Liver (tissue), 10 donors: Measurements from ENCODE around the gene ZFYVE19. TPM values are rescaled to one million over a fixed set of nuclear protein-coding genes. Genes with fewer than 3 reads are reported as not detected.

Experiments
- DNase-seq: peaks from one replicate; pipeline ENCODE4 v3.0.0-alpha.2; 2017; ENCODE audit warnings: low spot score
- H3K27ac ChIP-seq, 2 donors: one replicate each; pipeline ENCODE4 v1.7.0; 2013; ENCODE audit warnings: inconsistent platforms in 2 of 2, low read length in 2 of 2, control low read depth in 1 of 2, low read depth in 1 of 2, mild to moderate bottlenecking in 1 of 2
- H3K27me3 ChIP-seq, 4 donors: one replicate each; pipeline versions ENCODE4 v1.6.1 to v1.7.0; 2013; ENCODE audit warnings: low read length in 3 of 4, inconsistent platforms in 1 of 4, mild to moderate bottlenecking in 1 of 4, moderate library complexity in 1 of 4; ENCODE audit not compliant: control insufficient read depth in 4 of 4, insufficient read depth in 4 of 4
- H3K36me3 ChIP-seq, 4 donors: one replicate each; pipeline versions ENCODE4 v1.6.1 to v1.7.0; 2013; ENCODE audit warnings: low read length in 3 of 4, mild to moderate bottlenecking in 3 of 4, low read depth in 1 of 4, moderate library complexity in 1 of 4; ENCODE audit not compliant: control insufficient read depth in 4 of 4, insufficient read depth in 3 of 4
- H3K4me1 ChIP-seq, 4 donors: one replicate each; pipeline versions ENCODE4 v1.6.1 to v1.7.0; 2013; ENCODE audit warnings: low read length in 3 of 4, mild to moderate bottlenecking in 3 of 4, moderate library complexity in 1 of 4; ENCODE audit not compliant: control insufficient read depth in 4 of 4, insufficient read depth in 4 of 4
- H3K4me3 ChIP-seq, 3 donors: one replicate each; pipeline versions ENCODE4 v1.6.1 to v1.7.0; 2013; ENCODE audit warnings: low read length in 3 of 3, control low read depth in 1 of 3, low read depth in 1 of 3, mild to moderate bottlenecking in 1 of 3
- H3K9ac ChIP-seq, 2 donors: one replicate each; pipeline ENCODE4 v1.7.0; 2013; ENCODE audit warnings: low read length in 2 of 2, mild to moderate bottlenecking in 2 of 2, moderate library complexity in 2 of 2, control low read depth in 1 of 2, low read depth in 1 of 2
- H3K9me3 ChIP-seq, 4 donors: one replicate each; pipeline versions ENCODE4 v1.6.1 to v1.7.0; 2013; ENCODE audit warnings: low read length in 3 of 4; ENCODE audit not compliant: control insufficient read depth in 4 of 4
- WGBS: extraction: QIAGEN DNeasy Blood & Tissue Kit; methylation state at CpG from one replicate; pipeline ENCODE4 v1.1.7; 2013; 5-methylcytosine and 5-hydroxymethylcytosine counted together
- polyA plus RNA-seq, 2 donors: library from polyadenylated mRNA; stranded (reverse) in 1 of 2; unstranded in 1 of 2; fragments of 200-250 nt in 1 of 2; fragments of >200 nt in 1 of 2; fragmentation: Nextera tagmentation in 1 of 2; extraction: Ambion mirVana in 1 of 2; gene quantifications; one replicate each; pipeline versions ENCODE4 v1.2.1 to v1.2.3, GENCODE V29; 2013 to 2015
- small RNA-seq: library from RNA; depleted of rRNA; stranded (forward); fragments of <200 nt; gene quantifications from one replicate; pipeline ENCODE3, GENCODE V24; 2014
- total RNA-seq, 2 donors: library from RNA; depleted of rRNA; stranded (reverse); fragments of >200 nt; gene quantifications; one replicate each; pipeline ENCODE4 v1.2.3, GENCODE V29; 2014
- TF ChIP-seq, protein P1 (sequence below): IDR thresholded peaks from 2 replicates; pipeline ENCODE4 v1.6.1; 2016; ENCODE audit warnings: antibody characterized with exemption
- donor health status: healthy.
- donor health status: healthy.
- donor health status: healthy.
- donor health status: healthy.
- donor health status: healthy.

The ZFYVE19 gene
- total and polyA plus RNA-seq, 4 donors, result 10.4 to 41.2 (median 19.7) TPM

- Histone ChIP-seq H3K27me3 (no peaks in the 10 kb centered on the region), H3K4me1 (peaks cover 0 to 5% (median 2%) of the 10 kb centered on the region in 4 donors), H3K27ac (no peak overlapping the region), H3K9me3 (no peaks in the 10 kb centered on the region), H3K36me3 (no peaks in the 10 kb centered on the region), H3K4me3 (no peak overlapping the region), H3K9ac (no peak overlapping the region)
- TF ChIP-seq, protein P1, sequence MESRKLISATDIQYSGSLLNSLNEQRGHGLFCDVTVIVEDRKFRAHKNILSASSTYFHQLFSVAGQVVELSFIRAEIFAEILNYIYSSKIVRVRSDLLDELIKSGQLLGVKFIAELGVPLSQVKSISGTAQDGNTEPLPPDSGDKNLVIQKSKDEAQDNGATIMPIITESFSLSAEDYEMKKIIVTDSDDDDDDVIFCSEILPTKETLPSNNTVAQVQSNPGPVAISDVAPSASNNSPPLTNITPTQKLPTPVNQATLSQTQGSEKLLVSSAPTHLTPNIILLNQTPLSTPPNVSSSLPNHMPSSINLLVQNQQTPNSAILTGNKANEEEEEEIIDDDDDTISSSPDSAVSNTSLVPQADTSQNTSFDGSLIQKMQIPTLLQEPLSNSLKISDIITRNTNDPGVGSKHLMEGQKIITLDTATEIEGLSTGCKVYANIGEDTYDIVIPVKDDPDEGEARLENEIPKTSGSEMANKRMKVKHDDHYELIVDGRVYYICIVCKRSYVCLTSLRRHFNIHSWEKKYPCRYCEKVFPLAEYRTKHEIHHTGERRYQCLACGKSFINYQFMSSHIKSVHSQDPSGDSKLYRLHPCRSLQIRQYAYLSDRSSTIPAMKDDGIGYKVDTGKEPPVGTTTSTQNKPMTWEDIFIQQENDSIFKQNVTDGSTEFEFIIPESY, result no peak
- WGBS, result 70% methylated on average over 4 of the region's 4 CpGs
- no peak for DNase-seq
These were observed 56.9 kb downstream of the ZFYVE19 start for GRCh38 chr15:40863660-40864270.

Small RNA genes within 50 kb of the gene (small RNA-seq; reads per million reads assigned to genes)
- gene SUMO2P15, result not detected

Other genes with a start within 250 kb of the ZFYVE19 start
- gene CCDC32, start 242.0 kb upstream of the ZFYVE19 start, total RNA-seq, result 10 to 100 TPM in 1 of 2 donors, 1 to 10 TPM in 1; 8.9 to 13.5 TPM
- 1 to 10 TPM; 7.9 to 8.8 TPM for gene CCDC32, start 242.0 kb upstream of the ZFYVE19 start, polyA plus RNA-seq
- gene RPUSD2, start 237.8 kb upstream of the ZFYVE19 start, total RNA-seq, result 1 to 10 TPM; 7.4 to 7.6 TPM
- gene RPUSD2, start 237.8 kb upstream of the ZFYVE19 start, polyA plus RNA-seq, result 1 to 10 TPM; 5.3 to 5.8 TPM
- 10 to 100 TPM in 1 of 2 donors, 1 to 10 TPM in 1; 3.5 to 38.5 TPM for gene KNL1, start 212.8 kb upstream of the ZFYVE19 start, total RNA-seq
- gene KNL1, start 212.8 kb upstream of the ZFYVE19 start, polyA plus RNA-seq, result 1 to 10 TPM; 1.5 to 2.2 TPM
- 10 to 100 TPM in 1 of 2 donors, under 1 TPM in 1; 0.25 to 11.3 TPM for gene RAD51, start 111.9 kb upstream of the ZFYVE19 start, total RNA-seq
- under 1 TPM; 0.51 to 0.87 TPM for gene RAD51, start 111.9 kb upstream of the ZFYVE19 start, polyA plus RNA-seq
- gene RMDN3, start 51.8 kb upstream of the ZFYVE19 start, total RNA-seq, result 10 to 100 TPM; 27.5 to 32.5 TPM
- 10 to 100 TPM; 27.8 to 33.8 TPM for gene RMDN3, start 51.8 kb upstream of the ZFYVE19 start, polyA plus RNA-seq
- 10 to 100 TPM; 50.5 to 58.7 TPM for gene GCHFR, start 43.0 kb upstream of the ZFYVE19 start, total RNA-seq
- gene GCHFR, start 43.0 kb upstream of the ZFYVE19 start, polyA plus RNA-seq, result 100 to 1,000 TPM; 178 to 229 TPM
- gene C15orf62, start 37.1 kb upstream of the ZFYVE19 start, total RNA-seq, result under 1 TPM; 0.19 to 0.92 TPM
- under 1 TPM; 0.43 to 0.75 TPM for gene C15orf62, start 37.1 kb upstream of the ZFYVE19 start, polyA plus RNA-seq
- 10 to 100 TPM in 1 of 2 donors, 1 to 10 TPM in 1; 10.0 to 13.8 TPM for gene DNAJC17, start 384 bp downstream of the ZFYVE19 start, total RNA-seq
- 10 to 100 TPM; 25.9 to 32.5 TPM for gene DNAJC17, start 384 bp downstream of the ZFYVE19 start, polyA plus RNA-seq
- not detected for gene PPP1R14D, start 21.6 kb downstream of the ZFYVE19 start, total RNA-seq
- not detected for gene PPP1R14D, start 21.6 kb downstream of the ZFYVE19 start, polyA plus RNA-seq
- gene SPINT1, start 37.0 kb downstream of the ZFYVE19 start, total RNA-seq, result 1 to 10 TPM; 1.2 to 2.6 TPM
- 1 to 10 TPM; 1.6 to 2.2 TPM for gene SPINT1, start 37.0 kb downstream of the ZFYVE19 start, polyA plus RNA-seq
- gene RHOV, start 67.1 kb downstream of the ZFYVE19 start, total RNA-seq, result under 1 TPM in 1 of 2 donors, not detected in 1; 0.05 TPM
- gene RHOV, start 67.1 kb downstream of the ZFYVE19 start, polyA plus RNA-seq, result not detected
- gene VPS18, start 87.4 kb downstream of the ZFYVE19 start, total RNA-seq, result 10 to 100 TPM in 1 of 2 donors, 1 to 10 TPM in 1; 9.8 to 15.3 TPM
- 10 to 100 TPM in 1 of 2 donors, 1 to 10 TPM in 1; 3.4 to 10.8 TPM for gene VPS18, start 87.4 kb downstream of the ZFYVE19 start, polyA plus RNA-seq
- gene DLL4, start 122.3 kb downstream of the ZFYVE19 start, total RNA-seq, result 1 to 10 TPM; 3.5 to 3.8 TPM
- 1 to 10 TPM; 2.1 to 2.5 TPM for gene DLL4, start 122.3 kb downstream of the ZFYVE19 start, polyA plus RNA-seq
- 1 to 10 TPM in 1 of 2 donors, under 1 TPM in 1; 0.19 to 1.0 TPM for gene CHAC1, start 146.4 kb downstream of the ZFYVE19 start, total RNA-seq
- gene CHAC1, start 146.4 kb downstream of the ZFYVE19 start, polyA plus RNA-seq, result 1 to 10 TPM; 1.2 to 3.5 TPM